Left lung (tissue), 10 donors: ENCODE measurements around the gene BICDL2. TPM values are rescaled to one million over a fixed set of nuclear protein-coding genes. Genes with fewer than 3 reads are reported as not detected.
A peak's percentile ranks its signal among the peaks of the same experiment; 100 is the strongest.
"Not testable (repeated sequence)": the region's sequence is repeated elsewhere in the genome, so short reads cannot be mapped to it uniquely, and the experiment has no call there.

ENCODE experiments used
- ATAC-seq: fragments of 200-7000 bp; cut with Tn5 transposase; one replicate; pipeline ENCODE4 v1.9.1; 2020; ENCODE audit warnings: moderate library complexity
- DNase-seq, 4 donors: peaks; one replicate each; pipeline ENCODE4 v3.0.0-alpha.2; 2013 to 2020
- H3K27ac ChIP-seq, 2 donors: fragments of 200-600 bp; sonication (generic) in 1 of 2; one replicate each; pipeline versions ENCODE4 v1.5.0 to v1.8.0; 2020 to 2021
- H3K27me3 ChIP-seq, 2 donors: fragments of 200-600 bp; sonication (generic) in 1 of 2; one replicate each; pipeline versions ENCODE4 v1.5.0 to v1.8.0; 2020 to 2021
- H3K36me3 ChIP-seq, 2 donors: fragments of 200-600 bp; sonication (generic) in 1 of 2; one replicate each; pipeline versions ENCODE4 v1.5.0 to v1.8.0; 2020 to 2021
- H3K4me1 ChIP-seq, 2 donors: fragments of 200-600 bp; one replicate each; pipeline ENCODE4 v1.8.0; 2021
- H3K4me3 ChIP-seq, 2 donors: fragments of 200-600 bp; sonication (generic) in 1 of 2; one replicate each; pipeline versions ENCODE4 v1.5.0 to v1.8.0; 2020 to 2021; ENCODE audit warnings: mild to moderate bottlenecking in 1 of 2
- H3K9me3 ChIP-seq, 2 donors: fragments of 200-600 bp; sonication (generic) in 1 of 2; one replicate each; pipeline versions ENCODE4 v1.5.0 to v1.8.0; 2020 to 2021
- CTCF ChIP-seq, 2 donors: fragments of 200-600 bp; sonication (generic) in 1 of 2; IDR thresholded peaks; one replicate each; pipeline versions ENCODE4 v1.5.0 to v1.8.0; 2021; ENCODE audit warnings: antibody characterized with exemption in 2 of 2
- intact Hi-C, 2 donors: fragments of 100-400 bp; cut with DNase I; formaldehyde crosslinking; loops; one replicate each; pipeline versions ENCODE4 v1.11.2 to v1.14.2; 2022
- polyA plus RNA-seq, 6 donors: library from polyadenylated mRNA; unstranded; fragments of 120-200 nt; gene quantifications; one replicate each; pipeline ENCODE4 v1.2.1, GENCODE V29; 2013; ENCODE audit not compliant: insufficient read length in 6 of 6
- total RNA-seq, 2 donors: library from RNA; stranded (reverse); fragmentation: NEBNext Ultra II Directional; extraction: Animal tissue kit (Norgen Biotek cat#: 25700); gene quantifications; one replicate each; pipeline ENCODE4 v1.2.1, GENCODE V29; 2021
- donor health status: DM: no; HTN: yes; CAD: no.
- donor health status: DM: no; HTN: no; CAD: no.

BICDL2 gene
- total and polyA plus RNA-seq, 8 donors: 2.5 to 18.1 (median 3.9) TPM

- intact Hi-C loops: no loop called here
- DNase-seq (peak in 1 of 4 donors; percentile 53), ATAC-seq (no peak)
- Histone ChIP-seq H3K36me3 (peaks cover 0 to 3% of the 10 kb centered on the region in 2 donors), H3K4me1 (peaks cover 0 to 8% of the 10 kb centered on the region in 2 donors), H3K27me3 (no peaks in the 10 kb centered on the region), H3K27ac (no peak overlapping the region), H3K4me3 (no peak overlapping the region), H3K9me3 (no peaks in the 10 kb centered on the region)
- no peak for TF ChIP-seq CTCF (IDR thresholded peaks at IDR 0.05)
Observed at GRCh38 chr16:3080024-3080423, 43.3 kb upstream of the BICDL2 start.

GRCh38 chr16:3076577-3076976, 39.8 kb upstream of the BICDL2 start:
- intact Hi-C loops: no loop called here
- Histone ChIP-seq H3K27me3 (no peaks in the 10 kb centered on the region), H3K4me3 (no peak overlapping the region), H3K36me3 (peaks cover 0 to 3% of the 10 kb centered on the region in 2 donors), H3K4me1 (peaks cover 0 to 21% of the 10 kb centered on the region in 2 donors), H3K9me3 (no peaks in the 10 kb centered on the region), H3K27ac (peak overlapping the region in 1 of 2 donors; percentile 43)
- no peak for DNase-seq
- TF ChIP-seq CTCF (IDR thresholded peaks at IDR 0.05): no peak
- ATAC-seq: no peak

GRCh38 chr16:3075946-3076345, 39.2 kb upstream of the BICDL2 start:
- H3K9me3 ChIP-seq, H3K36me3 ChIP-seq, intact Hi-C loops, H3K27me3 ChIP-seq, ATAC-seq, H3K4me3 ChIP-seq, DNase-seq: not testable (repeated sequence)
- H3K4me1 ChIP-seq: peaks cover 0 to 21% of the 10 kb centered on the region in 2 donors
- H3K27ac ChIP-seq: peak overlapping the region in 1 of 2 donors; percentile 43

- no peak for TF ChIP-seq CTCF (IDR thresholded peaks at IDR 0.05)
- Histone ChIP-seq H3K9me3 (no peaks in the 10 kb centered on the region), H3K36me3 (peaks cover 0 to 3% of the 10 kb centered on the region in 2 donors), H3K27ac (peak overlapping the region in 1 of 2 donors; percentile 61), H3K27me3 (no peaks in the 10 kb centered on the region), H3K4me1 (peaks cover 0 to 21% of the 10 kb centered on the region in 2 donors), H3K4me3 (no peak overlapping the region)
- intact Hi-C loops: no loop called here
- ATAC-seq: no peak
- peak in 2 of 4 donors; percentile 65 for DNase-seq
Observed at GRCh38 chr16:3075523-3075915, 38.8 kb upstream of the BICDL2 start.

GRCh38 chr16:3074860-3075522, 38.2 kb upstream of the BICDL2 start:
- peaks cover 0 to 3% of the 10 kb centered on the region in 2 donors for H3K36me3 ChIP-seq
- peaks cover 0 to 21% of the 10 kb centered on the region in 2 donors for H3K4me1 ChIP-seq
- no peak overlapping the region for H3K4me3 ChIP-seq
- TF ChIP-seq CTCF (IDR thresholded peaks at IDR 0.05): no peak
- H3K27me3 ChIP-seq: no peaks in the 10 kb centered on the region
- DNase-seq (peak in 1 of 4 donors; percentile 83), ATAC-seq (peak; percentile 55)
- H3K27ac ChIP-seq: peak overlapping the region in 1 of 2 donors; percentile 61
- no peaks in the 10 kb centered on the region for H3K9me3 ChIP-seq
- intact Hi-C loops: no loop called here
